Mesenchymal stem cell (in vitro differentiated cells and primary cell): Measurements from ENCODE around the gene TGFBR3L.

Source experiments
- DNase-seq: peaks from one replicate; pipeline ENCODE4 v3.0.0-alpha.2; 2013
- H2AFZ ChIP-seq: one replicate; pipeline ENCODE4 v1.6.1; 2013; ENCODE audit warnings: low read depth, mild to moderate bottlenecking, control low read depth, inconsistent platforms, low read length, moderate library complexity
- H2AK5ac ChIP-seq: 2 replicates; pipeline ENCODE4 v1.6.1; 2013; ENCODE audit warnings: low read length, moderate library complexity, mild to moderate bottlenecking, inconsistent platforms; ENCODE audit not compliant: severe bottlenecking
- H2BK120ac ChIP-seq: one replicate; pipeline ENCODE4 v1.6.1; 2013; ENCODE audit warnings: low read depth, mild to moderate bottlenecking, inconsistent platforms, low read length, moderate library complexity
- H2BK12ac ChIP-seq, 2 experiments: one replicate each; pipeline ENCODE4 v1.6.1; 2013; ENCODE audit warnings: inconsistent platforms in 2 of 2, low read length in 2 of 2, mild to moderate bottlenecking in 2 of 2, moderate library complexity in 2 of 2, control low read depth in 1 of 2
- H2BK15ac ChIP-seq: one replicate; pipeline ENCODE4 v1.6.1; 2013; ENCODE audit warnings: mild to moderate bottlenecking, low read depth, inconsistent platforms; ENCODE audit not compliant: poor library complexity, severe bottlenecking
- H2BK5ac ChIP-seq: 2 replicates; pipeline ENCODE4 v1.6.1; 2013; ENCODE audit warnings: low read depth, mild to moderate bottlenecking, low read length, control low read depth, inconsistent platforms; ENCODE audit not compliant: poor library complexity, severe bottlenecking
- H3K14ac ChIP-seq, 2 experiments: one replicate each; pipeline ENCODE4 v1.6.1; 2013; ENCODE audit warnings: inconsistent platforms in 2 of 2, low read length in 2 of 2, control low read depth in 1 of 2, mild to moderate bottlenecking in 1 of 2, moderate library complexity in 1 of 2
- H3K18ac ChIP-seq, 2 experiments: one replicate each; pipeline ENCODE4 v1.6.1; 2013; ENCODE audit warnings: inconsistent platforms in 2 of 2, low read length in 2 of 2, control low read depth in 1 of 2, low read depth in 1 of 2, mild to moderate bottlenecking in 1 of 2
- H3K23ac ChIP-seq, 2 experiments: one replicate each; pipeline ENCODE4 v1.6.1; 2013; ENCODE audit warnings: inconsistent platforms in 2 of 2, low read length in 2 of 2, mild to moderate bottlenecking in 2 of 2, moderate library complexity in 2 of 2, control low read depth in 1 of 2
- H3K27ac ChIP-seq: 2 replicates; pipeline ENCODE4 v1.5.1; 2013; ENCODE audit warnings: mild to moderate bottlenecking, moderate library complexity, low read length, control low read depth, inconsistent platforms; ENCODE audit not compliant: poor library complexity, severe bottlenecking
- H3K27me3 ChIP-seq, 2 experiments: 2 replicates each; pipeline versions ENCODE4 v1.6.1 to v1.7.0; 2013; ENCODE audit warnings: low read length in 2 of 2, mild to moderate bottlenecking in 2 of 2, moderate library complexity in 2 of 2, control low read depth in 1 of 2, inconsistent platforms in 1 of 2; ENCODE audit not compliant: control insufficient read depth in 1 of 2, insufficient read depth in 1 of 2
- H3K36me3 ChIP-seq, 2 experiments: 2 replicates each; pipeline versions ENCODE4 v1.6.1 to v1.7.0; 2013; ENCODE audit warnings: low read length in 2 of 2, control low read depth in 1 of 2, inconsistent platforms in 1 of 2, low read depth in 1 of 2, mild to moderate bottlenecking in 1 of 2; ENCODE audit not compliant: insufficient read depth in 2 of 2, control insufficient read depth in 1 of 2
- H3K4ac ChIP-seq, 2 experiments: one replicate each; pipeline ENCODE4 v1.6.1; 2013; ENCODE audit warnings: inconsistent platforms in 2 of 2, low read length in 2 of 2, mild to moderate bottlenecking in 2 of 2, moderate library complexity in 2 of 2, control low read depth in 1 of 2, low read depth in 1 of 2
- H3K4me1 ChIP-seq: 2 replicates; pipeline ENCODE4 v1.6.1; 2013; ENCODE audit warnings: low read depth, low read length, control low read depth; ENCODE audit not compliant: control insufficient read depth, insufficient read depth
- H3K4me2 ChIP-seq: 2 replicates; pipeline ENCODE4 v1.6.1; 2013; ENCODE audit warnings: low read length, mild to moderate bottlenecking, inconsistent platforms; ENCODE audit not compliant: poor library complexity, severe bottlenecking
- H3K4me3 ChIP-seq, 2 experiments: 2 replicates each; pipeline versions ENCODE4 v1.5.1 to v1.7.0; 2013; ENCODE audit warnings: low read length in 2 of 2, mild to moderate bottlenecking in 2 of 2, control low read depth in 1 of 2, low read depth in 1 of 2; ENCODE audit not compliant: insufficient read depth in 1 of 2
- H3K79me1 ChIP-seq: replicated peaks from 2 replicates; pipeline ENCODE4 v1.6.1; 2013; ENCODE audit warnings: mild to moderate bottlenecking, control low read depth, low read length, inconsistent platforms; ENCODE audit not compliant: poor library complexity, severe bottlenecking
- H3K9ac ChIP-seq: 2 replicates; pipeline ENCODE4 v1.7.0; 2013; ENCODE audit warnings: mild to moderate bottlenecking, low read length, moderate library complexity
- H3K9me3 ChIP-seq: 2 replicates; pipeline ENCODE4 v1.7.0; 2013; ENCODE audit warnings: mild to moderate bottlenecking, low read length; ENCODE audit not compliant: control insufficient read depth
- H4K8ac ChIP-seq: one replicate; pipeline ENCODE4 v1.6.1; 2013; ENCODE audit warnings: inconsistent platforms, mild to moderate bottlenecking, low read length, moderate library complexity
- H4K91ac ChIP-seq: one replicate; pipeline ENCODE4 v1.6.1; 2013; ENCODE audit warnings: mild to moderate bottlenecking, low read length, inconsistent platforms
- WGBS: methylation state at CpG from one replicate; pipeline ENCODE4 v1.1.7; 2013; ENCODE audit warnings: mixed read lengths; 5-methylcytosine and 5-hydroxymethylcytosine counted together

The TGFBR3L gene

GRCh38 chr19:7933411-7933810 lies 18.8 kb downstream of the TGFBR3L start:
- H3K14ac ChIP-seq = no peak overlapping the region
- H3K23ac ChIP-seq = no peak overlapping the region
- 89% methylated on average over 14 of the region's 14 CpGs for WGBS
- no peak overlapping the region for H2BK15ac ChIP-seq
- DNase-seq = no peak
- H2AK5ac ChIP-seq = no peak overlapping the region
- H3K27ac ChIP-seq = no peak overlapping the region
- peaks cover 24% of the 10 kb centered on the region for H3K79me1 ChIP-seq
- no peak overlapping the region for H3K9ac ChIP-seq
- H2BK120ac ChIP-seq = no peak overlapping the region
- H3K18ac ChIP-seq = no peak overlapping the region
- H3K9me3 ChIP-seq = no peaks in the 10 kb centered on the region
- H3K4me3 ChIP-seq = no peak overlapping the region
- no peak overlapping the region for H3K4ac ChIP-seq
- H2AFZ ChIP-seq = no peak overlapping the region
- no peak overlapping the region for H3K4me2 ChIP-seq
- H3K4me1 ChIP-seq = peaks cover 14% of the 10 kb centered on the region
- H3K27me3 ChIP-seq = no peaks in the 10 kb centered on the region
- H2BK5ac ChIP-seq = no peak overlapping the region
- peak overlapping the region; percentile 44 for H4K91ac ChIP-seq
- no peak overlapping the region for H2BK12ac ChIP-seq
- no peak overlapping the region for H4K8ac ChIP-seq
- peaks cover 77 to 79% of the 10 kb centered on the region in 2 experiments for H3K36me3 ChIP-seq

- 94% methylated on average over 55 of the region's 55 CpGs for WGBS
- H2BK5ac ChIP-seq = no peak overlapping the region
- H3K36me3 ChIP-seq = peaks cover 79 to 81% of the 10 kb centered on the region in 2 experiments
These were observed 19.4 kb downstream of the TGFBR3L start for GRCh38 chr19:7933828-7934725.

GRCh38 chr19:7934766-7935165 lies 20.1 kb downstream of the TGFBR3L start:
- no peak overlapping the region for H3K14ac ChIP-seq
- H2BK15ac ChIP-seq = no peak overlapping the region
- 96% methylated on average over 21 of the region's 21 CpGs for WGBS
- H2AFZ ChIP-seq = no peak overlapping the region
- H3K4me3 ChIP-seq = no peak overlapping the region
- no peak overlapping the region for H3K27ac ChIP-seq
- no peak overlapping the region for H3K9ac ChIP-seq
- H3K4ac ChIP-seq = no peak overlapping the region
- no peaks in the 10 kb centered on the region for H3K9me3 ChIP-seq
- no peak overlapping the region for H3K23ac ChIP-seq
- H3K79me1 ChIP-seq = peaks cover 26% of the 10 kb centered on the region
- H4K91ac ChIP-seq = no peak overlapping the region
- DNase-seq = no peak
- no peak overlapping the region for H2BK5ac ChIP-seq
- H2BK120ac ChIP-seq = no peak overlapping the region
- H3K4me2 ChIP-seq = no peak overlapping the region
- H2AK5ac ChIP-seq = no peak overlapping the region
- no peak overlapping the region for H3K18ac ChIP-seq
- H3K36me3 ChIP-seq = peaks cover 80 to 83% of the 10 kb centered on the region in 2 experiments
- H4K8ac ChIP-seq = no peak overlapping the region
- H2BK12ac ChIP-seq = no peak overlapping the region
- no peaks in the 10 kb centered on the region for H3K27me3 ChIP-seq
- peaks cover 5% of the 10 kb centered on the region for H3K4me1 ChIP-seq

More at GRCh38 chr19:7933828-7934725, 19.4 kb downstream of the TGFBR3L start:
- Histone ChIP-seq H3K14ac (no peak overlapping the region), H2AFZ (no peak overlapping the region), H3K27me3 (no peaks in the 10 kb centered on the region), H3K9me3 (no peaks in the 10 kb centered on the region), H4K91ac (no peak overlapping the region), H3K79me1 (peaks cover 25% of the 10 kb centered on the region), H3K4me3 (no peak overlapping the region), H3K18ac (no peak overlapping the region), H2BK120ac (no peak overlapping the region), H4K8ac (no peak overlapping the region), H3K9ac (no peak overlapping the region), H3K27ac (no peak overlapping the region), H3K4me2 (no peak overlapping the region), H3K23ac (no peak overlapping the region), H2AK5ac (no peak overlapping the region), H3K4ac (no peak overlapping the region), H2BK15ac (no peak overlapping the region), H2BK12ac (no peak overlapping the region), H3K4me1 (peaks cover 11% of the 10 kb centered on the region)
- no peak for DNase-seq

GRCh38 chr19:7940841-7941240 lies 26.2 kb downstream of the TGFBR3L start:
- no peaks in the 10 kb centered on the region for H3K27me3 ChIP-seq
- H2AK5ac ChIP-seq = no peak overlapping the region
- no peak overlapping the region for H3K23ac ChIP-seq
- H3K4me1 ChIP-seq = peaks cover 8% of the 10 kb centered on the region
- no peak overlapping the region for H3K9ac ChIP-seq
- H3K79me1 ChIP-seq = peaks cover 37% of the 10 kb centered on the region
- DNase-seq = no peak
- H4K8ac ChIP-seq = no peak overlapping the region
- H3K36me3 ChIP-seq = peaks cover 34 to 41% of the 10 kb centered on the region in 2 experiments
- H3K14ac ChIP-seq = no peak overlapping the region
- no peak overlapping the region for H2BK12ac ChIP-seq
- H2BK120ac ChIP-seq = no peak overlapping the region
- no peak overlapping the region for H4K91ac ChIP-seq
- no peak overlapping the region for H3K4ac ChIP-seq
- WGBS = over 99% methylated on average over 11 of the region's 13 CpGs
- no peak overlapping the region for H3K18ac ChIP-seq
- H3K4me2 ChIP-seq = no peak overlapping the region
- H3K4me3 ChIP-seq = no peak overlapping the region
- no peak overlapping the region for H3K27ac ChIP-seq
- H3K9me3 ChIP-seq = no peaks in the 10 kb centered on the region
- no peak overlapping the region for H2BK15ac ChIP-seq
- H2BK5ac ChIP-seq = no peak overlapping the region
- H2AFZ ChIP-seq = no peak overlapping the region
